GM23338 (cell line): ENCODE data around the gene KLK11. TPM values are rescaled to one million over a fixed set of nuclear protein-coding genes. Genes with fewer than 3 reads are reported as not detected.

Experiments
- ATAC-seq: fragments of 200-7000 bp; cut with Tn5 transposase; 3 replicates; pipeline ENCODE4 v1.9.1; 2020
- DNase-seq: peaks from one replicate; pipeline ENCODE4 v3.0.0-alpha.2; 2015; ENCODE audit warnings: low spot score
- H2AFZ ChIP-seq: fragments of 200-600 bp; sonication (generic); 2 replicates; pipeline ENCODE4 v1.8.0; 2016; ENCODE audit warnings: antibody characterized with exemption, mild to moderate bottlenecking, moderate library complexity
- H3F3A ChIP-seq: fragments of 200-600 bp; sonication (generic); replicated peaks from 2 replicates; pipeline ENCODE4 v1.8.0; 2017; ENCODE audit warnings: antibody characterized with exemption, mixed run types, low read depth
- H3K27ac ChIP-seq: fragments of 200-600 bp; sonication (generic); 2 replicates; pipeline ENCODE4 v1.6.1; 2016; ENCODE audit warnings: low read depth
- H3K27me3 ChIP-seq: fragments of 200-600 bp; sonication (generic); 2 replicates; pipeline ENCODE4 v1.8.0; 2016; ENCODE audit warnings: mild to moderate bottlenecking, mixed run types, moderate library complexity; ENCODE audit not compliant: insufficient read depth
- H3K36me3 ChIP-seq: fragments of 200-600 bp; sonication (generic); 2 replicates; pipeline ENCODE4 v1.8.0; 2016; ENCODE audit warnings: mild to moderate bottlenecking; ENCODE audit not compliant: insufficient read depth
- H3K4me1 ChIP-seq: fragments of 200-600 bp; sonication (generic); 2 replicates; pipeline ENCODE4 v1.8.0; 2016; ENCODE audit warnings: mild to moderate bottlenecking, moderate library complexity; ENCODE audit not compliant: insufficient read depth
- H3K4me2 ChIP-seq: fragments of 200-600 bp; sonication (generic); 2 replicates; pipeline ENCODE4 v1.7.1; 2017; ENCODE audit warnings: mixed run types
- H3K4me3 ChIP-seq: fragments of 200-600 bp; sonication (generic); 2 replicates; pipeline ENCODE4 v1.6.1; 2016; ENCODE audit warnings: mixed run types
- H3K79me2 ChIP-seq: fragments of 200-600 bp; sonication (generic); replicated peaks from 2 replicates; pipeline ENCODE4 v1.8.0; 2017; ENCODE audit warnings: mild to moderate bottlenecking; ENCODE audit not compliant: insufficient read depth
- H3K9me2 ChIP-seq: fragments of 200-600 bp; sonication (generic); 2 replicates; pipeline ENCODE4 v1.8.0; 2017; ENCODE audit not compliant: insufficient read depth
- H4K20me1 ChIP-seq: fragments of 200-600 bp; sonication (generic); replicated peaks from 2 replicates; pipeline ENCODE4 v1.8.0; 2017; ENCODE audit warnings: mild to moderate bottlenecking; ENCODE audit not compliant: insufficient read depth
- H3K27ac Mint-ChIP-seq: 2 replicates; pipeline ENCODE4 v1.8.0; 2020; ENCODE audit warnings: inconsistent platforms, mild to moderate bottlenecking, moderate library complexity, mixed read lengths
- H3K27me3 Mint-ChIP-seq: 3 replicates; pipeline ENCODE4 v1.8.0; 2022; ENCODE audit warnings: low read depth, mild to moderate bottlenecking, moderate library complexity, mixed read lengths, inconsistent platforms; ENCODE audit not compliant: insufficient read depth, poor library complexity
- H3K36me3 Mint-ChIP-seq: 3 replicates; pipeline ENCODE4 v1.8.0; 2021; ENCODE audit warnings: low read depth, mild to moderate bottlenecking, inconsistent platforms, moderate library complexity, mixed read lengths
- H3K4me1 Mint-ChIP-seq: 3 replicates; pipeline ENCODE4 v1.8.0; 2020; ENCODE audit warnings: mild to moderate bottlenecking, inconsistent platforms, mixed read lengths
- H3K4me3 Mint-ChIP-seq: 3 replicates; pipeline ENCODE4 v1.8.0; 2021; ENCODE audit warnings: moderate library complexity, mild to moderate bottlenecking, inconsistent platforms, mixed read lengths
- H3K9me3 Mint-ChIP-seq: 3 replicates; pipeline ENCODE4 v1.8.0; 2020; ENCODE audit warnings: moderate library complexity, mild to moderate bottlenecking, inconsistent platforms, mixed read lengths
- EZH2 ChIP-seq: fragments of 200-600 bp; sonication (generic); IDR thresholded peaks from one replicate; pipeline ENCODE4 v1.8.0; 2017; ENCODE audit warnings: antibody characterized with exemption, mild to moderate bottlenecking, low read depth; ENCODE audit not compliant: unreplicated experiment
- NANOG ChIP-seq: IDR thresholded peaks from 2 replicates; pipeline ENCODE4 v1.6.1; 2016; ENCODE audit warnings: antibody characterized with exemption, borderline replicate concordance
- POLR2AphosphoS5 ChIP-seq: IDR thresholded peaks from 2 replicates; pipeline ENCODE4 v1.6.1; 2016; ENCODE audit warnings: antibody characterized with exemption, low read depth
- REST ChIP-seq: IDR thresholded peaks from one replicate; pipeline ENCODE4 v1.6.1; 2018; ENCODE audit warnings: antibody characterized with exemption; ENCODE audit not compliant: unreplicated experiment
- STAT1 ChIP-seq: IDR thresholded peaks from one replicate; pipeline ENCODE4 v1.6.1; 2016; ENCODE audit warnings: antibody characterized with exemption; ENCODE audit not compliant: unreplicated experiment
- ZNF114 ChIP-seq: fragments of 250-450 bp; sonication (Bioruptor Pico); IDR thresholded peaks from 2 replicates; pipeline ENCODE4 v1.5.0; 2020; ENCODE audit warnings: mild to moderate bottlenecking, moderate library complexity
- ZNF462 ChIP-seq: fragments of 250-450 bp; sonication (Bioruptor Pico); IDR thresholded peaks from 2 replicates; pipeline ENCODE4 v1.5.0; 2020; ENCODE audit warnings: mild to moderate bottlenecking, moderate library complexity
- polyA plus RNA-seq: library from polyadenylated mRNA; unstranded; fragments of >200 nt; fragmentation: Nextera tagmentation; extraction: Ambion mirVana; gene quantifications from 2 replicates; pipeline ENCODE4 v1.2.1, GENCODE V29; 2016
- total RNA-seq: library from RNA; depleted of rRNA; stranded (reverse); fragments of >200 nt; shearing (Covaris generic); gene quantifications from 2 replicates; pipeline ENCODE4 v1.2.3, GENCODE V29; 2014
- TF ChIP-seq, protein P1 (sequence below), 2 experiments: fragments of 200-600 bp in 1 of 2; sonication (generic) in 1 of 2; conservative IDR thresholded peaks; 2 replicates each; pipeline versions ENCODE4 v1.5.1 to v1.6.1; 2016 to 2017; ENCODE audit warnings: antibody characterized with exemption in 2 of 2, low read depth in 2 of 2, mild to moderate bottlenecking in 2 of 2, moderate library complexity in 1 of 2

Gene KLK11
- total and polyA plus RNA-seq, 2 experiments from 2014 or later = not detected

GRCh38 chr19:50998061-50998460 lies 28.4 kb downstream of the KLK11 start (continued):
- TF ChIP-seq, protein P1, sequence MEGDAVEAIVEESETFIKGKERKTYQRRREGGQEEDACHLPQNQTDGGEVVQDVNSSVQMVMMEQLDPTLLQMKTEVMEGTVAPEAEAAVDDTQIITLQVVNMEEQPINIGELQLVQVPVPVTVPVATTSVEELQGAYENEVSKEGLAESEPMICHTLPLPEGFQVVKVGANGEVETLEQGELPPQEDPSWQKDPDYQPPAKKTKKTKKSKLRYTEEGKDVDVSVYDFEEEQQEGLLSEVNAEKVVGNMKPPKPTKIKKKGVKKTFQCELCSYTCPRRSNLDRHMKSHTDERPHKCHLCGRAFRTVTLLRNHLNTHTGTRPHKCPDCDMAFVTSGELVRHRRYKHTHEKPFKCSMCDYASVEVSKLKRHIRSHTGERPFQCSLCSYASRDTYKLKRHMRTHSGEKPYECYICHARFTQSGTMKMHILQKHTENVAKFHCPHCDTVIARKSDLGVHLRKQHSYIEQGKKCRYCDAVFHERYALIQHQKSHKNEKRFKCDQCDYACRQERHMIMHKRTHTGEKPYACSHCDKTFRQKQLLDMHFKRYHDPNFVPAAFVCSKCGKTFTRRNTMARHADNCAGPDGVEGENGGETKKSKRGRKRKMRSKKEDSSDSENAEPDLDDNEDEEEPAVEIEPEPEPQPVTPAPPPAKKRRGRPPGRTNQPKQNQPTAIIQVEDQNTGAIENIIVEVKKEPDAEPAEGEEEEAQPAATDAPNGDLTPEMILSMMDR (conservative IDR thresholded peaks at IDR 0.05; ENCODE audit: low read depth in 2 of 2) = no peak
- TF ChIP-seq REST (no peak), POLR2AphosphoS5 (no peak), ZNF114 (no peak), EZH2 (no peak), NANOG (no peak), STAT1 (no peak)

DNA sequence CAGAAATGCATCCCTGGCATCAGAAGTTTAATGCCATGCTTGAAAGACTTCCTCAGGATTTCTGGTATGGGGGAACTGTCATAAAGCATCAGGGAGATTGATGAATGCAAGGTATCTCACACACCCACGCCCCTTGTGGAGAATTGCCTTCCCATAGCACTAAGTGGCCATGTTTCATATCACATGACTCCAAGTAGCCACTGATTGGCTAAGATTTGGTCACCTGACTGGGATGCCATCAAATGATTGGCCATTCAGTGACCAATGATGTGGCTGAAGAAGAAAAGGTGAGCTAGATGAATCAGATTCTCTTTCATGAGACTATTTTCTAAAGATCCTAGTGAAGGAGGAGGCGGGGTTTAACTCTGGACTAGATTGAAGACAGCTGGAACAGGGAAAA lies 32.3 kb downstream of the KLK11 start:
- H2AFZ ChIP-seq = no peak overlapping the region
- H3K27me3 ChIP-seq = no peaks in the 10 kb centered on the region
- no peak overlapping the region for H3K27ac ChIP-seq
- no peak overlapping the region for H3K27ac Mint-ChIP-seq
- no peaks in the 10 kb centered on the region for H4K20me1 ChIP-seq
- no peak for TF ChIP-seq ZNF462 (CRISPR knock-in tag)
- ATAC-seq = no peak
- H3K4me1 ChIP-seq = no peaks in the 10 kb centered on the region
- no peaks in the 10 kb centered on the region for H3F3A ChIP-seq
- DNase-seq = no peak
- H3K4me2 ChIP-seq = no peak overlapping the region
- H3K36me3 Mint-ChIP-seq = no peaks in the 10 kb centered on the region
- no peaks in the 10 kb centered on the region for H3K4me1 Mint-ChIP-seq
- no peak overlapping the region for H3K4me3 ChIP-seq
- H3K4me3 Mint-ChIP-seq = no peak overlapping the region
- peaks cover 7% of the 10 kb centered on the region for H3K9me3 Mint-ChIP-seq
- H3K9me2 ChIP-seq = no peaks in the 10 kb centered on the region
- peaks cover 16% of the 10 kb centered on the region for H3K27me3 Mint-ChIP-seq
- no peaks in the 10 kb centered on the region for H3K79me2 ChIP-seq
- H3K36me3 ChIP-seq = no peaks in the 10 kb centered on the region
